Parathyroid adenoma (tissue), 2 donors: ENCODE data around the gene M1AP.

Source experiments
- H2AFZ ChIP-seq: fragments of 300-600 bp; sonication (generic); one replicate; pipeline ENCODE4 v1.7.0; 2017; ENCODE audit warnings: antibody characterized with exemption, mild to moderate bottlenecking
- H3K27ac ChIP-seq: fragments of 300-600 bp; sonication (generic); one replicate; pipeline ENCODE4 v1.7.0; 2017
- H3K27me3 ChIP-seq: fragments of 300-600 bp; sonication (generic); one replicate; pipeline ENCODE4 v1.7.0; 2017; ENCODE audit warnings: low read length; ENCODE audit not compliant: control insufficient read depth, insufficient read depth
- H3K36me3 ChIP-seq: fragments of 300-600 bp; sonication (generic); one replicate; pipeline ENCODE4 v1.7.0; 2017; ENCODE audit warnings: low read length; ENCODE audit not compliant: control insufficient read depth, insufficient read depth
- H3K4me1 ChIP-seq: fragments of 300-600 bp; sonication (generic); one replicate; pipeline ENCODE4 v1.7.0; 2017; ENCODE audit warnings: control low read depth
- H3K4me2 ChIP-seq: fragments of 300-600 bp; sonication (generic); one replicate; pipeline ENCODE4 v1.7.0; 2017; ENCODE audit warnings: low read length
- H3K4me3 ChIP-seq: fragments of 300-600 bp; sonication (generic); one replicate; pipeline ENCODE4 v1.7.0; 2017; ENCODE audit warnings: low read depth, low read length
- H3K79me2 ChIP-seq: fragments of 300-600 bp; sonication (generic); one replicate; pipeline ENCODE4 v1.7.0; 2017; ENCODE audit warnings: control low read depth
- H3K9ac ChIP-seq: fragments of 300-600 bp; sonication (generic); one replicate; pipeline ENCODE4 v1.7.0; 2017; ENCODE audit warnings: mild to moderate bottlenecking
- H3K9me3 ChIP-seq: fragments of 300-600 bp; sonication (generic); one replicate; pipeline ENCODE4 v1.7.0; 2017; ENCODE audit warnings: low read length; ENCODE audit not compliant: control insufficient read depth
- TF ChIP-seq, protein P1 (sequence below): fragments of 300-600 bp; sonication (generic); IDR thresholded peaks from one replicate; pipeline ENCODE4 v1.7.0; 2017; ENCODE audit warnings: antibody characterized with exemption, mild to moderate bottlenecking
- donor health status: primary hyperparathyroidism.

Gene M1AP

DNA sequence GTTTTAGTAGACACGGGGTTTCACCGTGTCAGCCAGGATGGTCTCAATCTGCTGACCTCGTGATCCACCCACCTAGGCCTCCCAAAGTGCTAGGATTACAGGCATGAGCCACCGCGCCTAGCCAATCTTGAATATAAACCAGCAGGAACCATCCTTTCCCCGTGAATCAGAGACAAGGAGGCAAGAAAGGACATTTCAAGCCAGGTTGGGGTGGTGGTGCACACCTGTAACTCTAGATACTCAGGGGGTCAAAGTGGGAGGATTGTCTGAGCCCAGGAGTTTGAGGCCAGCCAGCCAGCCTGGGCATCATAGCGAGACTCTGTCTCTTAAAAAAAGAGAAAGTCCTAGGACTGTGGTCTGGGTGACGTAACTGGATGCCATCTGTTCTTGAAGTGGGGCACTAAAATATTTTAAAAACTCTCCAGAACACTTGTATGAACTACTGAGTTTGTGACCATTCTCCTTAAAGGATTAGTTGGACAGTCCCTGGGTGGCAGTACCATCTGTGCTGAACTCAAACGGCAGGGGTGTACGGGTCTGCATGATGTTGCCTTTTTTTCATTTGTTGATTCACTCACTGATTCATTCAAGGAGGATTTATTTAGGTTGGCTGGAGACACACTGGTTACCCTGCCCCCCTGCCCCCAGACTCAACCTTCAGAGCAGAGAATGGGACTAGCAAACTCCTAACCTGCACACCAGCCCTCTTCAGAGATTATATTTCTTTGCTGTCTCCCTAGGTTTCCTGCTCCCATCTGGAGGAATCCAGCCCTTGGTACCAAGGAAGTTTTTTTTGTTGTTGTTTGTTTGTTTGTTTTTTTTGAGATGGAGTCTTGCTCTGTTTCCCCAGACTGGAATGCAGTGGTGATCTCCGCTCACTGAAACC lies 136.8 kb downstream of the M1AP start:
- Histone ChIP-seq H3K9ac (no peak overlapping the region), H2AFZ (no peak overlapping the region), H3K4me2 (no peak overlapping the region), H3K9me3 (no peaks in the 10 kb centered on the region), H3K4me3 (no peak overlapping the region), H3K79me2 (peaks cover 4% of the 10 kb centered on the region), H3K27ac (no peak overlapping the region), H3K4me1 (peaks cover 10% of the 10 kb centered on the region), H3K36me3 (no peaks in the 10 kb centered on the region), H3K27me3 (no peaks in the 10 kb centered on the region)
- TF ChIP-seq, protein P1, sequence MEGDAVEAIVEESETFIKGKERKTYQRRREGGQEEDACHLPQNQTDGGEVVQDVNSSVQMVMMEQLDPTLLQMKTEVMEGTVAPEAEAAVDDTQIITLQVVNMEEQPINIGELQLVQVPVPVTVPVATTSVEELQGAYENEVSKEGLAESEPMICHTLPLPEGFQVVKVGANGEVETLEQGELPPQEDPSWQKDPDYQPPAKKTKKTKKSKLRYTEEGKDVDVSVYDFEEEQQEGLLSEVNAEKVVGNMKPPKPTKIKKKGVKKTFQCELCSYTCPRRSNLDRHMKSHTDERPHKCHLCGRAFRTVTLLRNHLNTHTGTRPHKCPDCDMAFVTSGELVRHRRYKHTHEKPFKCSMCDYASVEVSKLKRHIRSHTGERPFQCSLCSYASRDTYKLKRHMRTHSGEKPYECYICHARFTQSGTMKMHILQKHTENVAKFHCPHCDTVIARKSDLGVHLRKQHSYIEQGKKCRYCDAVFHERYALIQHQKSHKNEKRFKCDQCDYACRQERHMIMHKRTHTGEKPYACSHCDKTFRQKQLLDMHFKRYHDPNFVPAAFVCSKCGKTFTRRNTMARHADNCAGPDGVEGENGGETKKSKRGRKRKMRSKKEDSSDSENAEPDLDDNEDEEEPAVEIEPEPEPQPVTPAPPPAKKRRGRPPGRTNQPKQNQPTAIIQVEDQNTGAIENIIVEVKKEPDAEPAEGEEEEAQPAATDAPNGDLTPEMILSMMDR = no peak

DNA sequence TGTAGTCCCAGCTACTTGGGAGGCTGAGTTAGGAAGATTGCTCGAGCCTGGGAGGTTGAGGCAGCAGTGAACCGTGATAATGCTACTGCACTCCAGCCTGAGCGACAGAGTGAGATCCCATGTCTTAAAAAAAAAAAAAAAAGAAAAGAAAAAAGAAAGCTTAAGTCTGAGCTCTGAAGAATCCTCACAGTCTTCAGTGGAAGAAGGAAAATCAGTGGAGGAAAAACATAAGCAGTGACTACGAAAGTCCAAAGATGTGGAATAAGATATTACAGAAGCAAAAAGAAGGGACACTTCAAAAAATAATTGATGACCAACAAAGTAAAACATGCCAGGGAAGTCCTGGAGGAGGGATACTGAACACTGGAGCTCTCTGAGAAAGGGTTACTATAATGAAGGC lies 137.9 kb downstream of the M1AP start:
- H2AFZ ChIP-seq = peak overlapping the region; percentile 8
- H3K9ac ChIP-seq = no peak overlapping the region
- no peaks in the 10 kb centered on the region for H3K27me3 ChIP-seq
- no peak overlapping the region for H3K27ac ChIP-seq
- H3K4me3 ChIP-seq = no peak overlapping the region
- H3K9me3 ChIP-seq = no peaks in the 10 kb centered on the region
- peaks cover 17% of the 10 kb centered on the region for H3K4me1 ChIP-seq
- TF ChIP-seq, protein P1 = no peak
- peaks cover 4% of the 10 kb centered on the region for H3K79me2 ChIP-seq
- H3K36me3 ChIP-seq = no peaks in the 10 kb centered on the region
- no peak overlapping the region for H3K4me2 ChIP-seq

DNA sequence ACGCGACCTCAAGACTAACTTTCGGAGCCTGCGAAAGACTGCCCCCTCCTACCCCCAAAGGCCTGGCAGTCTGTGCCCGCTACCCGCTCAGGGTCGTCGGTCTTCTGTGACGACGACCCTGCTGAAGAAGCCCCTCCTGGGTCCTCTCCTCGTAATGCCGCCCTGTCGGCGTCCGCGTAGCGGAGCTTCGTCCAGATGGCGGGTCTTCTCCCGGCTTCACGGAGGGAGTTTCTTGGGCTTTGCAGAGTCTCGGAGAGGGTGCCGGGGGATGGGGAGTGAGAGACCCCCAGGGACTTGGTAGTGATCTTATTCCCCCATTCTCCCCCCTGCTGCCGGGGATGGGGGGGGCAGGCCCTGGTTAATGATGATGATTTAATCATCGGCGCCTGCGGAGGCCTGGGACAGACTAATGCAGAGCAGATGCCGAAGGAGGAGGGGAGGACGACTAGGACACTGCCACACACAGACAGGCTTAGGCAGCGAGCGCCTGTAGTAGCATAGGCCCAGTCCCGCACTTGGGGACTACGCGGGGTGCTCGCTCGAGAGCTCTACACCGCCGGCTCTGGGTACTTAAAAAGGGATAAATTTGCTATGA lies 140.1 kb downstream of the M1AP start:
- H3K27ac ChIP-seq = peak overlapping the region; percentile 98
- no peak overlapping the region for H3K9ac ChIP-seq
- TF ChIP-seq, protein P1 = no peak
- H3K4me1 ChIP-seq = peaks cover 17% of the 10 kb centered on the region
- H3K79me2 ChIP-seq = peaks cover 4% of the 10 kb centered on the region
- no peaks in the 10 kb centered on the region for H3K27me3 ChIP-seq
- peak overlapping the region; percentile 99 for H2AFZ ChIP-seq
- peak overlapping the region; percentile 89 for H3K4me2 ChIP-seq
- H3K4me3 ChIP-seq = peak overlapping the region; percentile 91
- no peaks in the 10 kb centered on the region for H3K9me3 ChIP-seq
- H3K36me3 ChIP-seq = no peaks in the 10 kb centered on the region
